GM12878 (cell line): ENCODE results near the gene ZPR1. TPM values are rescaled to one million over a fixed set of nuclear protein-coding genes. Genes with fewer than 3 reads are reported as not detected.

Experiments
- ATAC-seq: fragments of 200-7000 bp; cut with Tn5 transposase; 3 replicates; pipeline ENCODE4 v1.9.1; 2020; ENCODE audit warnings: mild to moderate bottlenecking, moderate library complexity
- BruUV-seq: library from RNA; stranded (reverse); fragments of 400-500 nt; replicated peaks from 2 replicates; lab custom pipeline; 2021; lab: Mats Ljungman, UMichigan
- CTCF ChIA-PET: fragments of 300-600 bp; sonication (Branson Sonifier 250); formaldehyde crosslinking; extraction: SDS; loops from one replicate; lab custom pipeline; 2021; ENCODE audit warnings: inconsistent platforms; lab: Yijun Ruan, JAX
- POLR2A ChIA-PET: fragments of 350-600 bp; formaldehyde crosslinking; extraction: SDS; loops from one replicate; lab custom pipeline; 2021; ENCODE audit warnings: inconsistent platforms; lab: Charles Lee
- RAD21 ChIA-PET: fragments of 300-600 bp; sonication (Branson Sonifier 250); formaldehyde crosslinking; loops from one replicate; lab custom pipeline; 2023; ENCODE audit warnings: antibody characterized with exemption; ENCODE audit not compliant: unreplicated experiment; lab: Charles Lee
- SMC1A ChIA-PET: fragments of 300-600 bp; sonication (Branson Sonifier 250); formaldehyde crosslinking; loops from one replicate; lab custom pipeline; 2023; ENCODE audit not compliant: unreplicated experiment, uncharacterized antibody; lab: Charles Lee
- DNase-seq: peaks from one replicate; pipeline ENCODE4 v3.0.0-alpha.2; 2011; ENCODE audit warnings: low read depth, low spot score
- FAIRE-seq: peaks from 3 replicates; lab custom pipeline; 2011; peaks lifted over from hg19 to GRCh38; lab: Jason Lieb, UNC
- H2AFZ ChIP-seq: 2 replicates; pipeline ENCODE4 v1.6.0; 2011; ENCODE audit warnings: low read depth, low read length, control low read depth; ENCODE audit not compliant: control insufficient read depth
- H3K27ac ChIP-seq: 2 replicates; pipeline ENCODE4 v1.5.1; 2011; ENCODE audit warnings: control low read depth; ENCODE audit not compliant: control insufficient read depth, insufficient read depth
- H3K27me3 ChIP-seq, 2 experiments: replicated peaks in 1 of 2; 2 replicates each; pipeline versions ENCODE4 v1.6.0 to v1.6.1; 2011; ENCODE audit warnings: low read length in 1 of 2; ENCODE audit not compliant: control insufficient read depth in 2 of 2, insufficient read depth in 2 of 2
- H3K36me3 ChIP-seq, 2 experiments: 2 replicates each; pipeline ENCODE4 v1.5.1; 2011; ENCODE audit warnings: low read length in 1 of 2; ENCODE audit not compliant: control insufficient read depth in 2 of 2, insufficient read depth in 2 of 2
- H3K4me1 ChIP-seq: 2 replicates; pipeline ENCODE4 v1.6.1; 2011; ENCODE audit warnings: mild to moderate bottlenecking, low read length, moderate library complexity, mixed read lengths; ENCODE audit not compliant: control insufficient read depth, insufficient read depth
- H3K4me2 ChIP-seq: 2 replicates; pipeline ENCODE4 v1.6.0; 2011; ENCODE audit warnings: control low read depth; ENCODE audit not compliant: control insufficient read depth, insufficient read depth
- H3K4me3 ChIP-seq: fragments of 200-600 bp; sonication (generic); 2 replicates; pipeline ENCODE4 v1.5.1; 2016
- H3K79me2 ChIP-seq: 2 replicates; pipeline ENCODE4 v1.6.0; 2011; ENCODE audit warnings: low read length; ENCODE audit not compliant: control insufficient read depth, insufficient read depth
- H3K9ac ChIP-seq: 2 replicates; pipeline ENCODE4 v1.8.0; 2011; ENCODE audit warnings: low read length, control low read depth, mixed read lengths; ENCODE audit not compliant: control insufficient read depth, insufficient read depth
- H3K9me3 ChIP-seq: replicated peaks from 3 replicates; pipeline ENCODE4 v1.5.1; 2011; ENCODE audit warnings: mild to moderate bottlenecking, low read length; ENCODE audit not compliant: control insufficient read depth, insufficient read depth
- H4K20me1 ChIP-seq: 2 replicates; pipeline ENCODE4 v1.6.0; 2011; ENCODE audit not compliant: control insufficient read depth, insufficient read depth
- CBFB ChIP-seq: IDR thresholded peaks from 2 replicates; pipeline ENCODE4 v1.6.1; 2016; ENCODE audit warnings: antibody characterized with exemption, low read depth
- DPF2 ChIP-seq: fragments of 450-650 bp; IDR thresholded peaks from 2 replicates; pipeline ENCODE4 v1.6.1; 2017; ENCODE audit warnings: mild to moderate bottlenecking
- EED ChIP-seq: sonication (generic); IDR thresholded peaks from 2 replicates; pipeline ENCODE4 v1.6.1; 2016; ENCODE audit warnings: antibody characterized with exemption, low read depth
- GATAD2B ChIP-seq: fragments of 450-650 bp; conservative IDR thresholded peaks from 2 replicates; pipeline ENCODE4 v1.6.1; 2017; ENCODE audit warnings: low read depth, mild to moderate bottlenecking, moderate library complexity
- MEF2A ChIP-seq: IDR thresholded peaks from 2 replicates; pipeline ENCODE4 v1.6.1; 2011; ENCODE audit warnings: low read depth, mild to moderate bottlenecking, low read length, moderate library complexity; ENCODE audit not compliant: insufficient read depth
- MYB ChIP-seq: fragments of 150-350 bp; IDR thresholded peaks from 2 replicates; pipeline ENCODE4 v1.6.1; 2014; ENCODE audit warnings: mild to moderate bottlenecking, low read depth, low read length, borderline replicate concordance
- NR2C2 ChIP-seq: IDR thresholded peaks from 2 replicates; pipeline ENCODE4 v1.6.1; 2011; ENCODE audit warnings: borderline replicate concordance, low read depth; ENCODE audit not compliant: control insufficient read depth, insufficient read length
- SP1 ChIP-seq: IDR thresholded peaks from one replicate; pipeline ENCODE4 v1.6.1; 2011; ENCODE audit warnings: low read depth, low read length
- WRNIP1 ChIP-seq: IDR thresholded peaks from 2 replicates; pipeline ENCODE4 v1.6.1; 2011; ENCODE audit warnings: low read depth, low read length, improper control_type of control experiment, borderline replicate concordance
- ZBED1 ChIP-seq: IDR thresholded peaks from 2 replicates; pipeline ENCODE4 v1.6.1; 2016; ENCODE audit warnings: borderline replicate concordance
- WGBS: methylation state at CpG from one replicate; pipeline ENCODE4 v1.1.6; 2016; ENCODE audit warnings: low lambda C conversion rate; ENCODE audit not compliant: insufficient replicate concordance, insufficient coverage; ENCODE audit errors: missing lambda C conversion rate; 5-methylcytosine and 5-hydroxymethylcytosine counted together
- in situ Hi-C: fragments of 300-500 bp; cut with MboI; formaldehyde crosslinking; loops from 9 replicates; pipeline ENCODE4 v1.14.3; 2018; ENCODE audit warnings: mixed read lengths
- intact Hi-C: fragments of 100-400 bp; cut with micrococcal nuclease; formaldehyde crosslinking; loops from one replicate; pipeline ENCODE4 v1.14.2; 2022; ENCODE audit not compliant: unreplicated experiment
- polyA plus RNA-seq, 11 experiments: library from polyadenylated mRNA; depleted of rRNA in 4 of 11; unstranded in 6 of 11; stranded (reverse) in 5 of 11; fragments of >200 nt; fragmentation: Nextera tagmentation in 4 of 11; fragmentation: Illumina TruSeq in 1 of 11; extraction: Ambion mirVana in 4 of 11; extraction: Trizol in 1 of 11; gene quantifications; 1 replicate in 1 of 11; 2 replicates in 10 of 11; pipeline versions ENCODE4 v1.2.1 to v1.2.3, GENCODE V29; 2011 to 2016; ENCODE audit warnings: inconsistent platforms in 2 of 11, missing spikeins in 2 of 11, low read depth in 1 of 11
- total RNA-seq, 4 experiments: library from RNA; depleted of rRNA in 3 of 4; stranded (reverse); fragments of >200 nt in 3 of 4; fragmentation: Illumina TruSeq in 1 of 4; extraction: Trizol in 1 of 4; gene quantifications; 2 replicates each; pipeline versions ENCODE4 v1.2.1 to v1.2.3, GENCODE V29; 2013 to 2021
- TF ChIP-seq, protein P1 (sequence below): IDR thresholded peaks from 2 replicates; pipeline ENCODE4 v1.6.1; 2011; ENCODE audit warnings: borderline replicate concordance, low read depth, mild to moderate bottlenecking, moderate library complexity, low read length; ENCODE audit not compliant: insufficient read depth, poor library complexity, severe bottlenecking
- TF ChIP-seq, protein P2 (sequence below): fragments of 450-650 bp; IDR thresholded peaks from 2 replicates; pipeline ENCODE4 v1.6.1; 2018; ENCODE audit warnings: mild to moderate bottlenecking, low read depth, moderate library complexity; ENCODE audit not compliant: partially characterized antibody

Gene ZPR1
- total and polyA plus RNA-seq, 10 of the 15 experiments (the other 5 are each of a cell fraction or from before 2014, with no cell fraction given), result 9.3 to 89.7 (median 54.7) TPM

DNA sequence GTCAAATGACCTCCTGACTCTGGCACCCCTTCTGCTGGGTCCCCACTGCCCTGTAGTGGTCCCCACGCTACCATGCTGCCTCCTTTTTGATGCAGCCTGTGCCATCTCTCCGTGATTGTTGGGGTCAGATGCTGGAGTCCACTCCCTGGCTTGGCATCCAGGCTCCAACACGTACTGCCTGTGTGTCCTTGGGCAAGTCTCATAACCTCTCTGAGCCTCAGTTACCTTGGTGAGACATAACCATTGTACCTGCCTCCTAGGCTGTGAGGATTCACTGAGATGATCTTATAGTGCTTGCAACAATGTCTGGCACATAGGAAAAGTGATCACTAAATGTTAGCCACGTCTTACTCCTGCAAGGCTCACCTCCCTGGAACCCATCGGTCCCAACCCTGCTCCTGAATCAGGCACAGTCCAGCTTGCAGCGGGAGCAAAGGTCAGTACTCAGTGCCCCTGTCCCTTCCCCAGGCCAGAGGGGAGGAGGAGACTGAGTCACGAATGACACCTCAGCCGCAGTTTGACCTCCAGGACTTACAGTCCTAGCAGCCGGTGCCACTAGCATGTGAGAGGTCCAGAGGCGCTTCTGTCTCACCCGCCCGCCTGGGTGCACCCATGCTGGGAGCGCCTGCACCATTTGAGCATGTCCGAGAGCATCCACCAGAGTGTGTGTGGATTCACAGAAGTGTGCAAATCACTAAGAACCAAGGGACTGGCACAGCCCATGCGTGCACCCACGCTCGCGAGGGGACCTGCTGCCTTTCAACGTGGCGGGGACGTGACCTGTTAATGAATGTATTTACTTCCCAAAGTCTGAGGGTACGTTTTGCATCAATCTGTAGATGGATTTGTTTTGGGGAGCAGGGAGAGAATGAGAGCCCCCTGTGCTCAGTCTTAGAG lies 38.3 kb upstream of the ZPR1 start (continued):
- TF ChIP-seq MEF2A (no peak), ZBED1 (no peak), DPF2 (no peak), MYB (no peak)

DNA sequence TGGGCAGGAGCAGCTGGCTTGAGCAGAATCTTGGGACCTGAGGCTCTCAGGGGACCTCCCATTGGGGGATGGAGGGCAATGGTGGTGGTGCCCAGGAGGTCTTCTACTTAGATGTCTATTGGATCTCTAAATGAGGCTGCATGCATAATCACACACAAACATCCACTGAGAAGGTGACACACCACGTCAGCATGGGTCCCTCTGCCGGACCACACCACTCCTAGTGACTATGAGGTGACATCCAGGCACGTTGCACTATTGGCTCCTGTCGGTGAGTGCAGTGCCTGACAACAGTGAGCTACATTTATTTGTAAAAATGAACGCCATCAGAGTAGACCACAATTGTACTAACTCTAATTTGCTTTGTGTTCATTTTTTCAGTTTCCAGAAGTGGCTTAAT lies 37.6 kb upstream of the ZPR1 start:
- Histone ChIP-seq H3K4me2 (no peak overlapping the region), H3K4me1 (no peaks in the 10 kb centered on the region), H3K36me3 (no peaks in the 10 kb centered on the region), H2AFZ (no peak overlapping the region), H3K27me3 (no peaks in the 10 kb centered on the region), H3K27ac (no peak overlapping the region), H3K79me2 (no peaks in the 10 kb centered on the region), H3K4me3 (no peak overlapping the region)
- ChIA-PET SMC1A (no interaction called here), RAD21 (no interaction called here), CTCF (interaction anchor here (1.3 kb wide), 1 partner anchor 8 kb away, joined by 3 read pairs; no protein-coding TSS in a partner anchor)
- ATAC-seq (peak; percentile 28; the same call in 2 of the 3 replicates), DNase-seq (no peak), FAIRE-seq (no peak)
- WGBS, result 12% methylated on average over 5 of the region's 5 CpGs
- TF ChIP-seq GATAD2B (no peak), EED (no peak), CBFB (no peak), WRNIP1 (no peak), NR2C2 (no peak), SP1 (no peak)
- TF ChIP-seq, protein P1, sequence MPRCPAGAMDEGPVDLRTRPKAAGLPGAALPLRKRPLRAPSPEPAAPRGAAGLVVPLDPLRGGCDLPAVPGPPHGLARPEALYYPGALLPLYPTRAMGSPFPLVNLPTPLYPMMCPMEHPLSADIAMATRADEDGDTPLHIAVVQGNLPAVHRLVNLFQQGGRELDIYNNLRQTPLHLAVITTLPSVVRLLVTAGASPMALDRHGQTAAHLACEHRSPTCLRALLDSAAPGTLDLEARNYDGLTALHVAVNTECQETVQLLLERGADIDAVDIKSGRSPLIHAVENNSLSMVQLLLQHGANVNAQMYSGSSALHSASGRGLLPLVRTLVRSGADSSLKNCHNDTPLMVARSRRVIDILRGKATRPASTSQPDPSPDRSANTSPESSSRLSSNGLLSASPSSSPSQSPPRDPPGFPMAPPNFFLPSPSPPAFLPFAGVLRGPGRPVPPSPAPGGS, result no peak
- TF ChIP-seq, protein P2, sequence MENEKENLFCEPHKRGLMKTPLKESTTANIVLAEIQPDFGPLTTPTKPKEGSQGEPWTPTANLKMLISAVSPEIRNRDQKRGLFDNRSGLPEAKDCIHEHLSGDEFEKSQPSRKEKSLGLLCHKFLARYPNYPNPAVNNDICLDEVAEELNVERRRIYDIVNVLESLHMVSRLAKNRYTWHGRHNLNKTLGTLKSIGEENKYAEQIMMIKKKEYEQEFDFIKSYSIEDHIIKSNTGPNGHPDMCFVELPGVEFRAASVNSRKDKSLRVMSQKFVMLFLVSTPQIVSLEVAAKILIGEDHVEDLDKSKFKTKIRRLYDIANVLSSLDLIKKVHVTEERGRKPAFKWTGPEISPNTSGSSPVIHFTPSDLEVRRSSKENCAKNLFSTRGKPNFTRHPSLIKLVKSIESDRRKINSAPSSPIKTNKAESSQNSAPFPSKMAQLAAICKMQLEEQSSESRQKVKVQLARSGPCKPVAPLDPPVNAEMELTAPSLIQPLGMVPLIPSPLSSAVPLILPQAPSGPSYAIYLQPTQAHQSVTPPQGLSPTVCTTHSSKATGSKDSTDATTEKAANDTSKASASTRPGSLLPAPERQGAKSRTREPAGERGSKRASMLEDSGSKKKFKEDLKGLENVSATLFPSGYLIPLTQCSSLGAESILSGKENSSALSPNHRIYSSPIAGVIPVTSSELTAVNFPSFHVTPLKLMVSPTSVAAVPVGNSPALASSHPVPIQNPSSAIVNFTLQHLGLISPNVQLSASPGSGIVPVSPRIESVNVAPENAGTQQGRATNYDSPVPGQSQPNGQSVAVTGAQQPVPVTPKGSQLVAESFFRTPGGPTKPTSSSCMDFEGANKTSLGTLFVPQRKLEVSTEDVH, result no peak
- TF ChIP-seq, all 136 proteins: peak for 0
- Histone ChIP-seq H3K9me3 (no peaks in the 10 kb centered on the region), H4K20me1 (no peaks in the 10 kb centered on the region), H3K9ac (no peak overlapping the region)
- no TSS peak for BruUV-seq
- POLR2A ChIA-PET, result no interaction called here
- intact Hi-C loops (no loop called here), in situ Hi-C loops (no loop called here)
